ENCODE data around the gene CASP7. TPM values are rescaled to one million over a fixed set of nuclear protein-coding genes. Genes with fewer than 3 reads are reported as not detected.

The CASP7 gene
- total RNA-seq, 1 donor from 2014 or later = 13.8 TPM

GRCh38 chr10:113708640-113709039 lies 28.9 kb downstream of the CASP7 start:
- Histone ChIP-seq H3K27me3 (no peaks in the 10 kb centered on the region), H3K9me3 (no peaks in the 10 kb centered on the region), H3K4me3 (no peak overlapping the region), H3K36me3 (no peaks in the 10 kb centered on the region), H3K27ac (no peak overlapping the region), H3K4me1 (peaks cover 28% of the 10 kb centered on the region)
- TF ChIP-seq CTCF (IDR thresholded peaks at IDR 0.05) = no peak
- TF ChIP-seq POLR2AphosphoS5 (IDR thresholded peaks at IDR 0.05; ENCODE audit: insufficient read depth in 1 of 2, low read depth in 1 of 2) = no peak
- no peak for TF ChIP-seq POLR2A (IDR thresholded peaks at IDR 0.05)
- DNase-seq (ENCODE audit: extremely low spot score in 2 of 2) = no peak
- intact Hi-C loops (cut with DNase I) = no loop called here

GRCh38 chr10:113709221-113709838 lies 29.6 kb downstream of the CASP7 start:
- H3K9me3 ChIP-seq = no peaks in the 10 kb centered on the region
- DNase-seq (ENCODE audit: extremely low spot score in 2 of 2) = no peak
- H3K4me1 ChIP-seq = peaks cover 28% of the 10 kb centered on the region
- H3K27me3 ChIP-seq = no peaks in the 10 kb centered on the region
- H3K27ac ChIP-seq = no peak overlapping the region
- H3K36me3 ChIP-seq = no peaks in the 10 kb centered on the region
- intact Hi-C loops (cut with DNase I) = no loop called here
- no peak overlapping the region for H3K4me3 ChIP-seq
- no peak for TF ChIP-seq POLR2A (IDR thresholded peaks at IDR 0.05)
- no peak for TF ChIP-seq CTCF (IDR thresholded peaks at IDR 0.05)
- TF ChIP-seq POLR2AphosphoS5 (IDR thresholded peaks at IDR 0.05; ENCODE audit: insufficient read depth in 1 of 2, low read depth in 1 of 2) = no peak

GRCh38 chr10:113711142-113711541 lies 31.4 kb downstream of the CASP7 start:
- Histone ChIP-seq H3K9me3 (no peaks in the 10 kb centered on the region), H3K27ac (no peak overlapping the region), H3K4me3 (no peak overlapping the region), H3K36me3 (no peaks in the 10 kb centered on the region), H3K27me3 (no peaks in the 10 kb centered on the region), H3K4me1 (peaks cover 26% of the 10 kb centered on the region)
- DNase-seq (ENCODE audit: extremely low spot score in 2 of 2) = no peak
- intact Hi-C loops (cut with DNase I) = no loop called here
- TF ChIP-seq POLR2A (IDR thresholded peaks at IDR 0.05) (no peak), POLR2AphosphoS5 (IDR thresholded peaks at IDR 0.05; ENCODE audit: insufficient read depth in 1 of 2, low read depth in 1 of 2) (no peak), CTCF (IDR thresholded peaks at IDR 0.05) (no peak)

- no peak overlapping the region for H3K4me3 ChIP-seq
- H3K36me3 ChIP-seq = no peaks in the 10 kb centered on the region
- no peaks in the 10 kb centered on the region for H3K27me3 ChIP-seq
- no peaks in the 10 kb centered on the region for H3K9me3 ChIP-seq
- intact Hi-C loops (cut with DNase I) = no loop called here
- DNase-seq (ENCODE audit: extremely low spot score in 2 of 2) = no peak
- no peak overlapping the region for H3K27ac ChIP-seq
- H3K4me1 ChIP-seq = peaks cover 17% of the 10 kb centered on the region
- no peak for TF ChIP-seq POLR2AphosphoS5 (IDR thresholded peaks at IDR 0.05; ENCODE audit: insufficient read depth in 1 of 2, low read depth in 1 of 2)
- TF ChIP-seq POLR2A (IDR thresholded peaks at IDR 0.05) = no peak
- no peak for TF ChIP-seq CTCF (IDR thresholded peaks at IDR 0.05)
Observed at GRCh38 chr10:113712024-113712423, 32.3 kb downstream of the CASP7 start.

DNA sequence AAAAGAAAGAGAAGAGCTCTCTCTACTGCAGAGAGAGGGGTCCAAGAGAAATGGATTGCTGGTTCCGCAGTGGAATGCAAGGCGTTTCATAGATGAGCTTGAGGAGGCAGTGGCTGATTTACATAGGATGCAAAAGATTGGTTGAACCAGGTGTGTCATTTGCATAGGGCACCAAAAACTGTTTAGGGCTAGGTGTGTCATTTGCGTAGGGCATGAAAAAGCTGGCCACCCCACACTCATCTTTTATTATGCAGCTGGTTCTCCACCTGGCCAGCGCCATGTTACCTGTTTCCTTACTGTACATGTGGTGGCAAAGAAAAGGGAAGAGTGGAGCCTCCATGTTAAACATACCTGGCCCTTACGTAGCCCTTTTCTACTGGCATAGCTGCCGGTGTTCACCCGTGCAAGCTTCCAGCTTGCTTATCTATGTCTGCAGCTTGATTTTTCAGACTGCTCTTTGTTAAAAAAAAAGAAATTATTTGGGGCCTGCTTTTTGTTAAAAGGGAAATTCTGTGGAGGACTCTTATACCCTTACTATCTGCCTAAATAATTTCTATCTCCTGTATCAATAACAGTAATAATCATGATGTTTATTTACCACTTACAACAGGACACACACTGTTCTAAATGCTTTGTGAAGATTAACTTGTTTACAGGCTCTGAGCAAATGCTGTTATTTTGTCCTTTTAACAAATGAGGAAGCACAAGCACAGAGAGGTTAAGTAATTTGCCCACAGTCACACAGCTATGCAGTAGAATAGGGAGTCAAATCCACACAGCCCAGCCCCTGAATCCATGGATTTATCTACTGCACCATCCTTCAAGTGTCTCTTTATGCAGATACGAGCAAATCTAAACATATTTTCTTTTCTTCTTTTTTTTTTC lies 33.3 kb downstream of the CASP7 start:
- TF ChIP-seq CTCF (IDR thresholded peaks at IDR 0.05) (no peak), POLR2AphosphoS5 (IDR thresholded peaks at IDR 0.05; ENCODE audit: insufficient read depth in 1 of 2, low read depth in 1 of 2) (no peak), POLR2A (IDR thresholded peaks at IDR 0.05) (no peak)
- Histone ChIP-seq H3K27me3 (no peaks in the 10 kb centered on the region), H3K27ac (no peak overlapping the region), H3K4me3 (no peak overlapping the region), H3K4me1 (peaks cover 15% of the 10 kb centered on the region), H3K36me3 (no peaks in the 10 kb centered on the region), H3K9me3 (no peaks in the 10 kb centered on the region)
- intact Hi-C loops (cut with DNase I) = no loop called here
- DNase-seq (ENCODE audit: extremely low spot score in 2 of 2) = no peak
